Common myeloid progenitor, CD34-positive (primary cell): ENCODE data around the gene TBX21.

Source experiments
- CTCF ChIA-PET: fragments of 350-600 bp; sonication (Branson Sonifier 250); formaldehyde crosslinking; loops from one replicate; lab custom pipeline; 2021; ENCODE audit warnings: antibody characterized with exemption; lab: Charles Lee
- POLR2A ChIA-PET: fragments of 350-600 bp; sonication (Branson Sonifier 250); formaldehyde crosslinking; loops from one replicate; lab custom pipeline; 2021; ENCODE audit warnings: antibody characterized with exemption; lab: Charles Lee
- DNase-seq, 3 donors: peaks; one replicate each; pipeline versions ENCODE4 v3.0.0 to v3.0.0-alpha.2; 2013
- H3K27ac ChIP-seq, 2 experiments: 1 replicate in 1 of 2; 2 replicates in 1 of 2; pipeline ENCODE4 v1.7.0; 2013; ENCODE audit warnings: inconsistent platforms in 2 of 2, low read length in 2 of 2, mild to moderate bottlenecking in 2 of 2, low read depth in 1 of 2, moderate library complexity in 1 of 2; ENCODE audit not compliant: severe bottlenecking in 2 of 2, insufficient read depth in 1 of 2, poor library complexity in 1 of 2
- H3K27me3 ChIP-seq, 5 experiments: replicated peaks in 2 of 5; 1 replicate in 3 of 5; 2 replicates in 2 of 5; pipeline versions ENCODE4 v1.6.1 to v1.7.0; 2013; ENCODE audit warnings: low read length in 4 of 5, mild to moderate bottlenecking in 2 of 5, moderate library complexity in 2 of 5, inconsistent platforms in 1 of 5; ENCODE audit not compliant: insufficient read depth in 5 of 5, control insufficient read depth in 4 of 5
- H3K36me3 ChIP-seq, 4 experiments: 1 replicate in 2 of 4; 2 replicates in 2 of 4; pipeline versions ENCODE4 v1.6.1 to v1.7.0; 2013; ENCODE audit warnings: low read length in 3 of 4, control low read depth in 1 of 4, mild to moderate bottlenecking in 1 of 4; ENCODE audit not compliant: control insufficient read depth in 4 of 4, insufficient read depth in 4 of 4
- H3K4me1 ChIP-seq, 4 experiments: 1 replicate in 3 of 4; 2 replicates in 1 of 4; pipeline versions ENCODE4 v1.6.1 to v1.7.1; 2013; ENCODE audit warnings: low read length in 3 of 4, mild to moderate bottlenecking in 3 of 4, control low read depth in 1 of 4, inconsistent platforms in 1 of 4, moderate library complexity in 1 of 4; ENCODE audit not compliant: control insufficient read depth in 4 of 4, insufficient read depth in 4 of 4; ENCODE audit errors: control extremely low read depth in 1 of 4
- H3K4me3 ChIP-seq, 7 experiments: 1 replicate in 4 of 7; 2 replicates in 3 of 7; pipeline versions ENCODE4 v1.5.1 to v1.7.0; 2013; ENCODE audit warnings: mild to moderate bottlenecking in 7 of 7, low read length in 6 of 7, moderate library complexity in 6 of 7, inconsistent platforms in 2 of 7, low read depth in 2 of 7, control low read depth in 1 of 7; ENCODE audit not compliant: insufficient read depth in 4 of 7, control insufficient read depth in 1 of 7; ENCODE audit errors: extremely low read depth in 1 of 7
- H3K9me3 ChIP-seq, 5 experiments: 1 replicate in 4 of 5; 2 replicates in 1 of 5; pipeline versions ENCODE4 v1.6.1 to v1.7.1; 2013; ENCODE audit warnings: low read length in 4 of 5, mild to moderate bottlenecking in 2 of 5, inconsistent platforms in 1 of 5, low read depth in 1 of 5, moderate library complexity in 1 of 5; ENCODE audit not compliant: control insufficient read depth in 4 of 5, insufficient read depth in 2 of 5; ENCODE audit errors: control extremely low read depth in 1 of 5
- WGBS: methylation state at CpG from one replicate; pipeline ENCODE4 v1.1.5; 2013; ENCODE audit not compliant: insufficient coverage; 5-methylcytosine and 5-hydroxymethylcytosine counted together

The TBX21 gene

GRCh38 chr17:47708312-47708863 is 24.6 kb upstream of the TBX21 start:
- Histone ChIP-seq H3K27me3 (peaks cover 0 to 6% (median 0%) of the 10 kb centered on the region in 5 experiments), H3K9me3 (no peaks in the 10 kb centered on the region), H3K4me1 (peaks cover 5 to 53% (median 47%) of the 10 kb centered on the region in 4 experiments), H3K27ac (no peak overlapping the region), H3K36me3 (peaks cover 0 to 15% (median 2%) of the 10 kb centered on the region in 4 experiments), H3K4me3 (no peak overlapping the region)
- ChIA-PET POLR2A (no interaction called here), CTCF (interaction anchor here (0.6 to 5.0 kb wide), 9 partner anchors 7 to 44 kb away, joined by 3 to 21 read pairs (median 3); no protein-coding TSS in a partner anchor)
- 98% methylated on average over 22 of the region's 31 CpGs for WGBS
- no peak for DNase-seq

- H3K27ac ChIP-seq: no peak overlapping the region
- ChIA-PET POLR2A (no interaction called here), CTCF (interaction anchor here (1.2 to 11.4 kb wide), 3 partner anchors 10 to 11 kb away, joined by 7 to 118 read pairs (median 8); no protein-coding TSS in a partner anchor)
- DNase-seq: no peak
- H3K36me3 ChIP-seq: peaks cover 0 to 15% (median 2%) of the 10 kb centered on the region in 4 experiments
- H3K4me3 ChIP-seq: no peak overlapping the region
- H3K27me3 ChIP-seq: peaks cover 0 to 6% (median 0%) of the 10 kb centered on the region in 5 experiments
- H3K4me1 ChIP-seq: peaks cover 0 to 46% (median 41%) of the 10 kb centered on the region in 4 experiments
- WGBS: 96% methylated on average over 81 of the region's 89 CpGs
- H3K9me3 ChIP-seq: no peaks in the 10 kb centered on the region
These were observed 24.0 kb upstream of the TBX21 start for GRCh38 chr17:47708864-47709541.

- Histone ChIP-seq H3K36me3 (peaks cover 0 to 15% (median 2%) of the 10 kb centered on the region in 4 experiments), H3K27me3 (peaks cover 0 to 6% (median 0%) of the 10 kb centered on the region in 5 experiments), H3K4me3 (no peak overlapping the region), H3K27ac (no peak overlapping the region), H3K4me1 (peaks cover 0 to 43% (median 35%) of the 10 kb centered on the region in 4 experiments), H3K9me3 (no peaks in the 10 kb centered on the region)
- no peak for DNase-seq
- ChIA-PET CTCF (interaction anchor here (1.2 to 11.4 kb wide), 2 partner anchors 9 to 11 kb away, joined by 7 to 118 read pairs; no protein-coding TSS in a partner anchor), POLR2A (no interaction called here)
- WGBS: 100% methylated on average over 1 of the region's 3 CpGs
These were observed 23.4 kb upstream of the TBX21 start for GRCh38 chr17:47709594-47709993.

GRCh38 chr17:47711366-47712099 is 21.5 kb upstream of the TBX21 start:
- CTCF ChIA-PET: interaction anchor here (1.0 to 11.4 kb wide), 2 partner anchors 13 to 46 kb away, joined by 3 to 118 read pairs; no protein-coding TSS in a partner anchor
- POLR2A ChIA-PET: no interaction called here
- H3K27me3 ChIP-seq: peaks cover 0 to 6% (median 0%) of the 10 kb centered on the region in 5 experiments
- no peak for DNase-seq
- H3K9me3 ChIP-seq: no peaks in the 10 kb centered on the region
- no peak overlapping the region for H3K27ac ChIP-seq
- H3K4me1 ChIP-seq: peaks cover 0 to 32% (median 27%) of the 10 kb centered on the region in 4 experiments
- 99% methylated on average over 10 of the region's 15 CpGs for WGBS
- peaks cover 0 to 15% (median 2%) of the 10 kb centered on the region in 4 experiments for H3K36me3 ChIP-seq
- no peak overlapping the region for H3K4me3 ChIP-seq

- Histone ChIP-seq H3K4me1 (peaks cover 0 to 32% (median 22%) of the 10 kb centered on the region in 4 experiments), H3K9me3 (no peaks in the 10 kb centered on the region), H3K36me3 (peaks cover 0 to 15% (median 2%) of the 10 kb centered on the region in 4 experiments), H3K27me3 (peaks cover 0 to 6% (median 0%) of the 10 kb centered on the region in 5 experiments), H3K4me3 (no peak overlapping the region), H3K27ac (no peak overlapping the region)
- WGBS: 45% methylated on average over 4 of the region's 5 CpGs
- CTCF ChIA-PET: interaction anchor here (1.0 to 11.4 kb wide), 3 partner anchors 14 to 58 kb away, joined by 3 to 118 read pairs (median 3); no protein-coding TSS in a partner anchor
- POLR2A ChIA-PET: no interaction called here
- peak in 2 of 3 donors; percentile 30 to 42 for DNase-seq
These were observed 20.6 kb upstream of the TBX21 start for GRCh38 chr17:47712330-47713023.

GRCh38 chr17:47713980-47714700 is 18.9 kb upstream of the TBX21 start:
- Histone ChIP-seq H3K36me3 (peaks cover 0 to 15% (median 2%) of the 10 kb centered on the region in 4 experiments), H3K4me3 (no peak overlapping the region), H3K4me1 (peaks cover 9 to 45% (median 35%) of the 10 kb centered on the region in 4 experiments), H3K27me3 (peaks cover 0 to 6% (median 0%) of the 10 kb centered on the region in 5 experiments), H3K27ac (no peak overlapping the region), H3K9me3 (no peaks in the 10 kb centered on the region)
- DNase-seq: no peak
- ChIA-PET POLR2A (no interaction called here), CTCF (interaction anchor here (0.8 to 11.4 kb wide), 4 partner anchors 8 to 51 kb away, joined by 3 to 118 read pairs (median 13); no protein-coding TSS in a partner anchor)
- WGBS: 82% methylated on average over 13 of the region's 15 CpGs
